Measurements from ENCODE around the gene ANGPT4. TPM values are rescaled to one million over a fixed set of nuclear protein-coding genes. Genes with fewer than 3 reads are reported as not detected.

The ANGPT4 gene
- total and polyA plus RNA-seq, 9 of the 15 experiments (the other 6 are each of a cell fraction or from before 2014, with no cell fraction given): not detected

DNA sequence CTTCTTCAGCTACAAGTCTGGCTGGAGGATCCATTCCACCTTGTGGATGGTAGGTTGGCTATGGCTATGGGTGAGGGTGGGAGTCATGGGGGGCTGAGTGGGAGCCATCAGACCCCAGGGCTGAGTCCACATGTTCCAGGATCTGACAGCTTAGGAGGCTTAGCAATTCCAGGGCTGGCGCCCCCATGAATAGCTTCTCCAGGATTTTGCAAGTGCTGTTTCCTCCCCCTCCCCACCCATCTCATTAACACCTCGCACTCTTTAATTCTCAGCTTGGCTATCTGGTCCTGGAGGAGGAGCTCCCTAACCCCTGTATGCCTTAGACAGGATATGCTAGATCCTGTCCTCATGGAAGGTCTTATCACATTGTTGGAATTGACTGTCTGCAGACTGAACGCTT lies 39.0 kb upstream of the ANGPT4 start:
- Histone ChIP-seq H3K9ac (ENCODE audit: insufficient read depth in 1 of 2, low read depth in 2 of 2, low read length in 2 of 2) (no peak overlapping the region), H3K79me2 (ENCODE audit: control insufficient read depth, insufficient read depth, low read length) (no peaks in the 10 kb centered on the region), H4K20me1 (replicated peaks; ENCODE audit: control insufficient read depth, insufficient read depth, low read length) (no peaks in the 10 kb centered on the region), H3K36me3 (ENCODE audit: control insufficient read depth, insufficient read depth, low read length) (no peaks in the 10 kb centered on the region), H3K9me1 (ENCODE audit: control insufficient read depth, insufficient read depth, low read length) (no peaks in the 10 kb centered on the region), H3K4me2 (ENCODE audit: insufficient read depth, low read length) (no peak overlapping the region), H3K27me3 (ENCODE audit: control insufficient read depth in 2 of 2, insufficient read depth in 2 of 2, low read length in 2 of 2) (peaks cover 6 to 56% of the 10 kb centered on the region in 2 experiments), H3K9me3 (replicated peaks; ENCODE audit: control insufficient read depth, insufficient read depth, low read depth, low read length) (no peaks in the 10 kb centered on the region), H3K4me3 (no peak overlapping the region), H3K4me1 (replicated peaks in 1 of 2; ENCODE audit: control insufficient read depth in 2 of 2, insufficient read depth in 2 of 2, low read length in 2 of 2) (peaks cover 0 to 7% of the 10 kb centered on the region in 2 experiments; a peak in 3 of 5 replicates), H3K27ac (ENCODE audit: extremely low read depth, low read depth, low read length) (no peak overlapping the region), H2AFZ (ENCODE audit: low read depth, low read length) (no peak overlapping the region)
- CTCF ChIA-PET (ENCODE audit: low intra/inter-chr PET ratio): interaction anchor here (0.5 to 0.6 kb wide), 2 partner anchors 17 to 137 kb away, joined by 4 read pairs; no protein-coding TSS in a partner anchor
- DNase-seq (ENCODE audit: extremely low read depth in 1 of 4, low spot score in 3 of 4) (no peak), ATAC-seq (no peak), FAIRE-seq (no peak)
- intact Hi-C loops (cut with micrococcal nuclease): no loop called here
- no peak for TF ChIP-seq GABPB2 (CRISPR knock-in tag; conservative IDR thresholded peaks at IDR 0.05)
- TF ChIP-seq HCFC1 (IDR thresholded peaks at IDR 0.05; ENCODE audit: low read depth, low read length): no peak
- no peak for TF ChIP-seq CSDE1 (IDR thresholded peaks at IDR 0.05)
- no peak for TF ChIP-seq MLX (CRISPR knock-in tag; conservative IDR thresholded peaks at IDR 0.05)
- no peak for TF ChIP-seq ZNF609 (CRISPR knock-in tag; IDR thresholded peaks at IDR 0.05; ENCODE audit: borderline replicate concordance)
- TF ChIP-seq RAD21 (CRISPR knock-in tag; conservative IDR thresholded peaks at IDR 0.05 in 1 of 2, IDR thresholded peaks at IDR 0.05 in 1 of 2): no peak
- no peak for TF ChIP-seq FOXM1 (IDR thresholded peaks at IDR 0.05; ENCODE audit: low read depth)
- no peak for TF ChIP-seq FOXM1 (CRISPR knock-in tag; IDR thresholded peaks at IDR 0.05; ENCODE audit: low read depth)
- no peak for TF ChIP-seq TFAM (CRISPR knock-in tag; conservative IDR thresholded peaks at IDR 0.05)
- TF ChIP-seq STAT5A (IDR thresholded peaks at IDR 0.05; ENCODE audit: borderline replicate concordance, low read length): no peak
- no peak for TF ChIP-seq NCOA4 (IDR thresholded peaks at IDR 0.05; ENCODE audit: partially characterized antibody)
- no peak for TF ChIP-seq ZBTB34 (CRISPR knock-in tag; IDR thresholded peaks at IDR 0.05)
- TF ChIP-seq ATF1 (CRISPR knock-in tag; IDR thresholded peaks at IDR 0.05): no peak
- TF ChIP-seq ATF1 (tag; IDR thresholded peaks at IDR 0.05): no peak
- TF ChIP-seq TSC22D4 (tag; IDR thresholded peaks at IDR 0.05): no peak
- TF ChIP-seq SIN3A (IDR thresholded peaks at IDR 0.05; ENCODE audit: borderline replicate concordance in 2 of 2, control insufficient read depth in 1 of 2, low read depth in 2 of 2, low read length in 2 of 2): no peak
- in situ Hi-C loops (cut with MboI): no loop called here
- POLR2A ChIA-PET: interaction anchor here (0.6 kb wide), 1 partner anchor 9 kb away, joined by 3 read pairs; no protein-coding TSS in a partner anchor
- no TSS peak for BruUV-seq (replicated peaks)
- WGBS (ENCODE audit: insufficient coverage, low coverage, missing lambda C conversion rate): 0% methylated on average over 2 of the region's 3 CpGs

All from K562 (cell line).